AG09319 (cell line): ENCODE measurements around the gene KLF3.

Source experiments
- DNase-seq: peaks from one replicate; pipeline ENCODE4 v3.0.0-alpha.2; 2010; ENCODE audit warnings: low read depth; ENCODE audit errors: extremely low read depth
- CTCF ChIP-seq: IDR thresholded peaks from 2 replicates; pipeline ENCODE4 v1.5.1; 2011; ENCODE audit warnings: low read depth, mild to moderate bottlenecking, inconsistent platforms, low read length, moderate library complexity

The KLF3 gene

GRCh38 chr4:38743866-38744265 lies 79.9 kb downstream of the KLF3 start:
- DNase-seq = no peak
- no peak for TF ChIP-seq CTCF

- TF ChIP-seq CTCF = no peak
- DNase-seq = no peak
Measured at GRCh38 chr4:38745881-38746280, 81.9 kb downstream of the KLF3 start.

GRCh38 chr4:38747629-38748028 lies 83.6 kb downstream of the KLF3 start:
- no peak for TF ChIP-seq CTCF

GRCh38 chr4:38749336-38749735 lies 85.3 kb downstream of the KLF3 start:
- no peak for TF ChIP-seq CTCF
- no peak for DNase-seq

More at GRCh38 chr4:38747629-38748028, 83.6 kb downstream of the KLF3 start:
- DNase-seq = no peak
